ENCODE measurements around the gene LCN12. TPM values are rescaled to one million over a fixed set of nuclear protein-coding genes. Genes with fewer than 3 reads are reported as not detected.
A peak's percentile ranks its signal among the peaks of the same experiment; 100 is the strongest.

Gene LCN12
- polyA plus RNA-seq, 1 of the 3 experiments (the other 2 are of a cell fraction): 0.87 TPM

GRCh38 chr9:136991993-136992818 is 40.1 kb downstream of the LCN12 start, which contains the start of gene PAXX:
TSS of gene PAXX (plus strand) at chr9:136992422. CDS start at chr9:136992444, 22 bp downstream.
- Histone ChIP-seq H4K20me1 (ENCODE audit: insufficient read depth) (0 out of 2 replicates have a peak, but pooled peaks cover 3% of the 10 kb centered on the region), H3K4me2 (peak within 1 kb of the TSS; percentile 95), H3K27ac (ENCODE audit: low read depth in 2 of 2, low read length in 1 of 2) (peak within 1 kb of the TSS in 1 of 2 experiments; percentile 56; a peak in 2 of 4 replicates), H3K9me2 (no peaks in the 10 kb centered on the region), H3K36me3 (replicated peaks in 1 of 2; ENCODE audit: control insufficient read depth in 1 of 2, insufficient read depth in 2 of 2, low read length in 1 of 2) (peaks cover 0 to 7% of the 10 kb centered on the region in 2 experiments), H2AFZ (ENCODE audit: low read depth) (peak within 1 kb of the TSS; percentile 89), H3K4me3 (ENCODE audit: low read depth in 2 of 2, low read length in 1 of 2) (peak within 1 kb of the TSS; percentile 80 to 85), H3K9ac (peak within 1 kb of the TSS; percentile 75), H3K79me2 (ENCODE audit: insufficient read depth) (peaks cover 18% of the 10 kb centered on the region; the same call in 1 of the 2 replicates), H3F3A (replicated peaks; ENCODE audit: insufficient read depth) (no peaks in the 10 kb centered on the region), H3K4me1 (ENCODE audit: control insufficient read depth in 1 of 2, insufficient read depth in 2 of 2, low read depth in 1 of 2, low read length in 1 of 2) (peaks cover 9 to 24% of the 10 kb centered on the region in 2 experiments; a peak in 3 of 4 replicates), H3K9me3 (no peaks in the 10 kb centered on the region), H3K27me3 (ENCODE audit: insufficient read depth) (no peaks in the 10 kb centered on the region)
- ChIA-PET CTCF (interaction anchor here (0.6 to 6.8 kb wide), 10 partner anchors 10 to 74 kb away, joined by 3 to 68 read pairs (median 4); partner anchors contain the start of genes ABCA2, C8G, FBXW5 and FUT7), POLR2A (interaction anchor here (0.6 to 1.8 kb wide), 3 partner anchors 22 to 48 kb away, joined by 3 to 7 read pairs (median 4); partner anchors contain the start of gene FBXW5)
- peak; percentile 100 for DNase-seq
- 6% methylated on average over 25 of the region's 92 CpGs for WGBS (ENCODE audit: low lambda C conversion rate)
- TF ChIP-seq NRF1 (IDR thresholded peaks at IDR 0.05; ENCODE audit: low read depth, low read length) (peak; percentile 69), EP300 (IDR thresholded peaks at IDR 0.05; ENCODE audit: borderline replicate concordance in 1 of 2, low read depth in 1 of 2, low read length in 1 of 2) (no peak), ELF1 (IDR thresholded peaks at IDR 0.05) (peak; percentile 49; the same call in 1 of the 2 replicates), GABPA (IDR thresholded peaks at IDR 0.05; ENCODE audit: low read depth) (peak; percentile 47; the same call in 1 of the 2 replicates), YY1 (IDR thresholded peaks at IDR 0.05; ENCODE audit: low read depth) (peak; percentile 56; the same call in 1 of the 2 replicates), RAD21 (IDR thresholded peaks at IDR 0.05; ENCODE audit: low read length) (no peak), MAX (IDR thresholded peaks at IDR 0.05; ENCODE audit: low read depth) (peak; percentile 45), TAF1 (IDR thresholded peaks at IDR 0.05; ENCODE audit: borderline replicate concordance, low read depth, low read length) (no peak; the same call in 1 of the 2 replicates), POLR2AphosphoS5 (IDR thresholded peaks at IDR 0.05; ENCODE audit: low read depth, low read length) (0 out of 2 replicates have a peak, but pooled peaks have one; percentile 39), SMC3 (IDR thresholded peaks at IDR 0.05; ENCODE audit: low read depth, low read length) (no peak), NFIC (IDR thresholded peaks at IDR 0.05; ENCODE audit: borderline replicate concordance) (no peak), MXI1 (IDR thresholded peaks at IDR 0.05; ENCODE audit: low read depth, low read length) (peak; percentile 91), PBX3 (IDR thresholded peaks at IDR 0.05) (no peak)

GRCh38 chr9:136992819-136993369 is 40.8 kb downstream of the LCN12 start:
- CTCF ChIA-PET: interaction anchor here (0.6 to 6.8 kb wide), 10 partner anchors 9 to 73 kb away, joined by 3 to 68 read pairs (median 4); partner anchors contain the start of genes ABCA2, C8G, FBXW5 and FUT7
- Histone ChIP-seq H3K4me3 (ENCODE audit: low read depth in 2 of 2, low read length in 1 of 2) (peak overlapping the region; percentile 80 to 85), H3K9me2 (no peaks in the 10 kb centered on the region), H3K9ac (peak overlapping the region; percentile 75), H3K79me2 (ENCODE audit: insufficient read depth) (peaks cover 18% of the 10 kb centered on the region; the same call in 1 of the 2 replicates), H3K4me2 (peak overlapping the region; percentile 95), H3K27me3 (ENCODE audit: insufficient read depth) (no peaks in the 10 kb centered on the region), H3K36me3 (replicated peaks in 1 of 2; ENCODE audit: control insufficient read depth in 1 of 2, insufficient read depth in 2 of 2, low read length in 1 of 2) (peaks cover 0 to 7% of the 10 kb centered on the region in 2 experiments), H3K9me3 (no peaks in the 10 kb centered on the region), H3F3A (replicated peaks; ENCODE audit: insufficient read depth) (no peaks in the 10 kb centered on the region), H3K27ac (ENCODE audit: low read depth in 2 of 2, low read length in 1 of 2) (peak overlapping the region in 1 of 2 experiments; percentile 56; a peak in 2 of 4 replicates), H3K4me1 (ENCODE audit: control insufficient read depth in 1 of 2, insufficient read depth in 2 of 2, low read depth in 1 of 2, low read length in 1 of 2) (peaks cover 9 to 24% of the 10 kb centered on the region in 2 experiments; a peak in 3 of 4 replicates), H2AFZ (ENCODE audit: low read depth) (peak overlapping the region; percentile 82; the same call in 1 of the 2 replicates), H4K20me1 (ENCODE audit: insufficient read depth) (0 out of 2 replicates have a peak, but pooled peaks cover 3% of the 10 kb centered on the region)
- TF ChIP-seq SMC3 (IDR thresholded peaks at IDR 0.05; ENCODE audit: low read depth, low read length) (no peak), REST (IDR thresholded peaks at IDR 0.05; ENCODE audit: low read depth, low read length) (peak; percentile 39; the same call in 1 of the 2 replicates)
- POLR2A ChIA-PET: interaction anchor here (1.0 to 1.8 kb wide), 3 partner anchors 37 to 49 kb away, joined by 3 to 7 read pairs (median 4); partner anchors contain the start of gene FBXW5
- WGBS (ENCODE audit: low lambda C conversion rate): 4% methylated on average over 10 of the region's 18 CpGs
- no peak for DNase-seq

Measured in SK-N-SH (cell line).